ENCODE measurements around the gene KDELR3.

The KDELR3 gene

DNA sequence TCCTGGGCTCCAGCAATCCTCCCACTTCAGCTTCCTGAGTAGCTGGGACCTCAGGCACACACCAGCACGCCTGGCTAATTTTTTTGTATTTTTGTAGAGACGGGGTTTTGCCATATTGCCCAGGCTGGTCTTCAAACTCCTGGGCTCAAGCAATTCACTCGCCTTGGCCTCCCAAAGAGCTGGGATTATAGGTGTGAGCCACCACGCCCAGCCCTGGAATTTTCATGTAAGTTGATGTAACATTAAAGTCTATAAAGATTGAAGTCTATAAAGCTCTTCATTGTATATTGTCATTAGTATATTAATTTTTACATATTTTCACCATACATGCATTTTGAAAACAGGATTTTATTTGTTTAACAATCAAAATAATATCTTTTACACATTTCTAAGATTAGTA is 50.7 kb downstream of the KDELR3 start:
- no peak for DNase-seq (ENCODE audit: low read depth, low spot score)

DNA sequence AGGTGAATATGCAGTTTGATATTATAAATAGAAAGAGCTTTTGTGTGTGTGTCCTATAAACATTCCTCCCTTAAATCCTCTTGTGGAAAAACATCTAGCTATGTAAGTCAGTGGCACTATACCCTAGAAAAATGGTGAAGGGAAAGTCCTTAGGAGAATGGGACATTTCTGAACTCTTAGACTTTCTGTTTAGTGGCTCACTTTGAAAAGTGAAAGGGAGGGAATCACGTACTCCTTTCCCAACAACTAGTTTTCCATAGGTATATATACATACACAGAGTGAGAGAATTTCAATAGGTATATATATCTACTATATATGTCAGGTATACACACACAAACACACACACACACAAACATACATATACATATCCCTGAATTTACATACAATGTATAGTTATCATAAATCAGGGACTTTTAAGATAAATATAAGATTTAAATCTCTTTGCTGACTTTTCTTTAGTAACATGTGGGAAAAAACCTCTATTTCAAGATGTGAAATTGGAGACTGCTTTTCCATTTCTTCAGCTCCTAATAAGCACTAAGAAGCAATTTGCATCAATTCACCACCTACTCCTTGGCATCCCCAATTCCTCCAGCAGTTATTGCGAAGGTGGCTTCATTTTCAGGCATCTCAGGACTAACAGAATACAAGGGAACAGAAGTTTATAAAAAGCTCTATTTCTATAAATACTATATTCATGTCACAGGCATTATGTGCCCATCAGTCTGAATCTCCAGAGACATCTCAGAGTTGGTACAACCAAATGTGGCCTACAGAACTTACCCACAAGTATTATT is 51.8 kb downstream of the KDELR3 start:
- DNase-seq (ENCODE audit: low read depth, low spot score) = no peak

DNA sequence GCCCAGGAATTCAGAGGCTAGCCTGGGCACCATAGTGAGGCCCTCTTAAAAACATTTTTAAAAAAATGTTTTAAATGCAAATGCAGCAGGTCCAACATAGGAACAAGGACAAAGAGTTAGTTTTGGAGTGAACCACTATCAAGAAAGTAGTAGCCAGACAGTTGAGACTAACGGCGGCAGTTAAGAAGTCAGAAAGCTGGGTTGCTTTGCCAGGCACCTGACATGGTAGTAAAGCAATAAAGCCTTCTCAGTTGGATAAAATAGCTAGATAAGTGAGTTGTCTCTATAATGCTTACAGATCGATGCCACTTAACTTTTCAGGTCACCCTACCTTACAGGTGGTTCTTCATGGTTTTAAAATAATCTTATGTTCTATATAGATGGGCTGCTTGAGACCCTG is 55.1 kb downstream of the KDELR3 start:
- no peak for DNase-seq (ENCODE audit: low read depth, low spot score)

DNA sequence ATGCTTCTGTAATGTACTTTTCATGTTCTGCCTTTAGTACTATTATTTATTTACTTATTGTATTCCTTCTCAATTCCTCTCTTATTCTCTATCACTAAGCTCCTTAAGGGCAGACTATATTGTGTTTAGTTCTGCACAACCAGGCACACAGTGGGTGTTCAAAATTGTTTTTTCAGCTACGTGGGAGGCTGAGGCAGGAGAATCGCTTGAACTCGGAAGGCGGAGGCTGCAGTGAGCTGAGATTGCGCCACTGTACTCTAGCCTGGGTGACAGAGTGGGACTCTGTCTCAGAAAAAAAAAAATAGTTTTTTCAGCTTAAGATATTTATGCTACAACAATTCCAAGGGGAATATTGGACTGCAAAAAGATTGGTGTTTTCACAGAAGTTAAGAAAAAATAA is 55.6 kb downstream of the KDELR3 start:
- DNase-seq (ENCODE audit: low read depth, low spot score) = no peak

DNA sequence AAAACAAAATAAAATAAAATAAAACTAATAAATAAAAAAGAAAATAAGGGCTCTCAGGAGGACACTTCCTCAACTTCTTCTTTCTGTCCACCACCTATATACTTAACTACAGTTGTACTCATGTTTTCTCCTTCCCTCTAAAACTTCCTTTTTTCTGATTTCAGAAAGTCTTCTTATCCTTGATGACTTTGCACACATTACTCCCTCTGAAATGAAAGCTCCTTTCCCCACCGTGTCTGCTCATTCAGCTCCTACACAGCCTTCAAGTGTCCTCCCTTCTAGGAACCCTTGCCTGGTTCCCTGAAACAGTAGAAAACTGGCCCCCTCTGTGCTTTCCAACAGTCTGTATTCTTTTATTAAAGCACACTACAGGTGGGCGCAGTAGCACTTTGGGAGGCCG is 56.5 kb downstream of the KDELR3 start:
- no peak for DNase-seq (ENCODE audit: low read depth, low spot score)

DNA sequence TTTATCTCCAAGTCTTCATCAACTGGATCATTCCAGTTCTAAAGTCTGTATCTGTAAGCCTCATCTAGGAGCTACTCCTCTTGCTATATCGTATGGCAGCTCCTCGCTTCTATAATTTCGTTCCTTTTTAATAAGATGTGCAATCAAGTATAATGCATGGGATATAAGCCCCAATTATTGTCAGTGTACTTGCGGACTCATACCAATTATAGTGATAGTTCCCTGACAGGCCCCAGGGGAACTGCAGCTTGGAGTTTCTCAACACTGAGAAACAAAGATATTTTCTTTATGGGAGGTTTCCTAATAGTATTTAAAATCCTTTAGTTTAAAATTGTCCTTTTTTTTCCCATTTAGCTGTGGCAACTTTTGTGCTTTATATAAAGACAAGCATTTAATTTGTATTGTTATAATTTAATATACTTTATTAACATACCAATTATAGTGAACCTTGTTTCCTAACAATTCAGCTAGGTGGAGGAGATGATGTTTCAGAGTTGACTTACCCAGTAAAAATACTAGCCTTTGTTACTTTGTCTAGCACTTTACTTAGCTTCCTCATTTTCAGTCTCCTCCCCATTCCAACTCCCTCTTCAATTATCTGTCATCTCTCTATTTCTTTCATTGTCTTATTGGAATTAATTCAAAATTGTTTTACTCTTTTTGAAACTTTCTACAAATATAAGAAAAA is 63.5 kb downstream of the KDELR3 start:
- no peak for DNase-seq (ENCODE audit: low read depth, low spot score)
